ENCODE measurements around the gene SLC44A2.
"Not testable (repeated sequence)": the region's sequence is repeated elsewhere in the genome, so short reads cannot be mapped to it uniquely, and the experiment has no call there.

SLC44A2 gene

DNA sequence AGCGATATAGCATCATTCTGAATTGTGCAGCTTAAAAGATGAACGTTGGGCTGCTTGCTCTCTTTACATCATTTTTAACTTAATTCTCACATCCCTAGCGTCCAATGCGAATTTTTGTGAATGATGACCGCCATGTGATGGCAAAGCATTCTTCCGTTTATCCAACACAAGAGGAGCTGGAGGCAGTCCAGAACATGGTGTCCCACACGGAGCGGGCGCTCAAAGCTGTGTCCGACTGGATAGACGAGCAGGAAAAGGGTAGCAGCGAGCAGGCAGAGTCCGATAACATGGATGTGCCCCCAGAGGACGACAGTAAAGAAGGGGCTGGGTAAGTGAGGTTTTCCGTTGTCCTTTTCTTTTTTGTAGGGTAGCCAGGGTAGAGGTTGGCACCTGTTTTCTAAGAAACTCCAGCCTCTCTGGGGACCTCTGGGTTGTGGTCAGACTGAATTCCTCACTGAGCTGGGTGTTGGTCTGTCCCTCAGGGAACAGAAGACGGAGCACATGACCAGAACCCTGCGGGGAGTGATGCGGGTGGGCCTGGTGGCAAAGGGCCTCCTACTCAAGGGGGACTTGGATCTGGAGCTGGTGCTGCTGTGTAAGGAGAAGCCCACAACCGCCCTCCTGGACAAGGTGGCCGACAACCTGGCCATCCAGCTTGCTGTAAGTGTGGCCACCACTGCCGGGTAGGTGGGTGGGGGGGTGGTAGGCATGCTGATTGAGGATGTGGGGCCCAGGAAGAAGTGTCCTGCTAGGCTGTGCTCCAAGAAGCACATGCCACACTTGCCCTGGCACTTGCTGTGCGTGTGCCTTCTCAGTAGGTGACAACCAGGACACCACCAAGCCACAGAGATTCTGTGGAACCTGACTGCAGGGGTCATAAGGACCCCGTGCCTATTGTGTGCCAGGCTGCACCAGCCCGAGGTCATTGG lies 45.8 kb downstream of the SLC44A2 start:
- DNase-seq (ENCODE audit: low read depth): no peak
- H3K4me3 ChIP-seq (ENCODE audit: low read depth, low read length): no peak overlapping the region
- TF ChIP-seq, protein P1, sequence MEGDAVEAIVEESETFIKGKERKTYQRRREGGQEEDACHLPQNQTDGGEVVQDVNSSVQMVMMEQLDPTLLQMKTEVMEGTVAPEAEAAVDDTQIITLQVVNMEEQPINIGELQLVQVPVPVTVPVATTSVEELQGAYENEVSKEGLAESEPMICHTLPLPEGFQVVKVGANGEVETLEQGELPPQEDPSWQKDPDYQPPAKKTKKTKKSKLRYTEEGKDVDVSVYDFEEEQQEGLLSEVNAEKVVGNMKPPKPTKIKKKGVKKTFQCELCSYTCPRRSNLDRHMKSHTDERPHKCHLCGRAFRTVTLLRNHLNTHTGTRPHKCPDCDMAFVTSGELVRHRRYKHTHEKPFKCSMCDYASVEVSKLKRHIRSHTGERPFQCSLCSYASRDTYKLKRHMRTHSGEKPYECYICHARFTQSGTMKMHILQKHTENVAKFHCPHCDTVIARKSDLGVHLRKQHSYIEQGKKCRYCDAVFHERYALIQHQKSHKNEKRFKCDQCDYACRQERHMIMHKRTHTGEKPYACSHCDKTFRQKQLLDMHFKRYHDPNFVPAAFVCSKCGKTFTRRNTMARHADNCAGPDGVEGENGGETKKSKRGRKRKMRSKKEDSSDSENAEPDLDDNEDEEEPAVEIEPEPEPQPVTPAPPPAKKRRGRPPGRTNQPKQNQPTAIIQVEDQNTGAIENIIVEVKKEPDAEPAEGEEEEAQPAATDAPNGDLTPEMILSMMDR (conservative IDR thresholded peaks at IDR 0.05; ENCODE audit: low read depth, low read length): no peak

GRCh38 chr19:10671922-10672321 lies 46.6 kb downstream of the SLC44A2 start:
- H3K4me3 ChIP-seq (ENCODE audit: low read depth, low read length); DNase-seq (ENCODE audit: low read depth): not testable (repeated sequence)

GRCh38 chr19:10675214-10675613 lies 49.9 kb downstream of the SLC44A2 start:
- not testable (repeated sequence) for DNase-seq (ENCODE audit: low read depth); H3K4me3 ChIP-seq (ENCODE audit: low read depth, low read length)

DNA sequence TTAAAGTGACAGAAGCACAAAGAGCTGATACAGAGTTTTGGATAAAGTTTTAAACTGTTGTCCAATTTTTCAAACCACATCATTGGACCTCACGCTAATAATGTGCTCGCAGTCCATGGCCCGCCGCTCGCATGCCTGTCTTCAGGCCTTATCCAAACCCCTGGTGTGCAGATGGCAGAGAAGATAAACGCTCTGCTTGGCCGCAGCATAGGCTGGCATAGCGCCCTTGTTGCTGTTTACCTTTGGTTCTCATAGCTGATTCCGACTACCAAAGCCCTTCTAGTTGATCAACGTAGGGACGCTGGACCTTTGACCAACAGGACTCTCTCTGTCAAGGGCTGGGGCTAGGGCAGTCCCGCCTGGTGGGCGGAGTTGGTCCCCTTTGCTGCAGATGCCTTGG lies 52.4 kb downstream of the SLC44A2 start:
- TF ChIP-seq, protein P1 (conservative IDR thresholded peaks at IDR 0.05; ENCODE audit: low read depth, low read length): no peak
- no peak overlapping the region for H3K4me3 ChIP-seq (ENCODE audit: low read depth, low read length)
- DNase-seq (ENCODE audit: low read depth): no peak

DNA sequence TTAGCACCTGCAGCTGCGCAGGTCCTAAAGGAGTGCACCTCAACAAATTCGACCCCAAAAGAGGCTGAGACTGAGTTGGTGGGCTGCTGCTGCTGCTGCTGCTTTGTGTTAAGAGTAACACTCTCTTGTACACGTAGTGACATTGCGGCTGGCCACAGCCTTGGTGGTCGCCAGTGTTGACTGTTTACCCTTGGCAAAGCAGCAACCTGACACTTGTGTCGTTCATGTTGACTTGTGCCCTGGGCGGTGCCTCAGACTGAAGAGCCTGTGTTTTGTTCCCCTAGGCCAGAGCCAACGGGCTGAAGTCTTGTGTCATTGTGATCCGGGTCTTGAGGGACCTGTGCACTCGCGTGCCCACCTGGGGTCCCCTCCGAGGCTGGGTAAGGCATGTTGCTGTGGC lies 53.5 kb downstream of the SLC44A2 start:
- H3K4me3 ChIP-seq (ENCODE audit: low read depth, low read length): no peak overlapping the region
- no peak for DNase-seq (ENCODE audit: low read depth)
- TF ChIP-seq, protein P1 (conservative IDR thresholded peaks at IDR 0.05; ENCODE audit: low read depth, low read length): no peak

DNA sequence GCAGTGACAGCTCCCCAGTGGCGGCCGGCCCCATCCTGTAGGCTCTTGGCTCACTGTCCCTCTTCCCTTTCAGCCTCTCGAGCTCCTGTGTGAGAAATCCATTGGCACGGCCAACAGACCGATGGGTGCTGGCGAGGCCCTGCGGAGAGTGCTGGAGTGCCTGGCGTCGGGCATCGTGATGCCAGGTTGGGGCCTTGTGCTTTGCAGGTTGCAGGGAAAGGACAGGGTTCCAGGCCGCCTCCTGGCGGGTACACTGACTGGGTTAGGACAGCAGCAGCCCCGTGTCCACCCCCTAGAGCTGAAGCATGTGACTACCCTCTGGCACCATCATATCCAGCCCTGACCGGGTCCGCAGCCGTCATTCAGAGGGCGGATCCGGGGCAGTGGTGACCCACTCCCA lies 54.4 kb downstream of the SLC44A2 start:
- H3K4me3 ChIP-seq (ENCODE audit: low read depth, low read length): no peak overlapping the region
- TF ChIP-seq, protein P1 (conservative IDR thresholded peaks at IDR 0.05; ENCODE audit: low read depth, low read length): no peak
- DNase-seq (ENCODE audit: low read depth): no peak

GRCh38 chr19:10680545-10681135 lies 55.3 kb downstream of the SLC44A2 start:
- no peak for DNase-seq (ENCODE audit: low read depth)
- TF ChIP-seq, protein P1 (conservative IDR thresholded peaks at IDR 0.05; ENCODE audit: low read depth, low read length): no peak

DNA sequence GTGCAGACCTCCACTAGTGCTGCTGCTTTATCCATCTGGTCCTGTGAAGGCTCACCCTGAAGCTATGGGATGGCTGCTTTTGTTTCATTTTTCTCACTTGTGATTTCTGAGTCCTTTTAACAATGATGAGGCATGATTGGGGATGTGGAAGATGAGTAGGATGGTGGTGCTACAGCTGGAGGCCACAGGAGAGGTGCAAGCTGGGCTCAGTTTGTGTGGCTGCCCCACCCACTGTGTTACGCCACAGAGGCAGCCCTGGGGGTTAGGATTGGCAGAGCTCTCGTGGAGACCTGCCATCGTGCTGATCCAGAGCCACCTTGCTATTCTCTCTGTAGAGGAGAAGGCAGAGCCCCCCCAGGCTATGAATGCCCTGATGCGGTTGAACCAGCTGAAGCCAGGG lies 56.3 kb downstream of the SLC44A2 start:
- H3K4me3 ChIP-seq (ENCODE audit: low read depth, low read length): no peak overlapping the region
- DNase-seq (ENCODE audit: low read depth): no peak
- TF ChIP-seq, protein P1 (conservative IDR thresholded peaks at IDR 0.05; ENCODE audit: low read depth, low read length): no peak

More at GRCh38 chr19:10680545-10681135, 55.3 kb downstream of the SLC44A2 start:
- H3K4me3 ChIP-seq (ENCODE audit: low read depth, low read length): no peak overlapping the region
